NOMO-1 treated with DMSO at 0.1 percent for 48 hours (cell line): ENCODE results near the gene IL18BP.

Experiments used
- DNase-seq: peaks from one replicate; lab custom pipeline; 2025; ENCODE audit not compliant: unreplicated experiment; lab: John Stamatoyannopoulos, UW

IL18BP gene

DNA sequence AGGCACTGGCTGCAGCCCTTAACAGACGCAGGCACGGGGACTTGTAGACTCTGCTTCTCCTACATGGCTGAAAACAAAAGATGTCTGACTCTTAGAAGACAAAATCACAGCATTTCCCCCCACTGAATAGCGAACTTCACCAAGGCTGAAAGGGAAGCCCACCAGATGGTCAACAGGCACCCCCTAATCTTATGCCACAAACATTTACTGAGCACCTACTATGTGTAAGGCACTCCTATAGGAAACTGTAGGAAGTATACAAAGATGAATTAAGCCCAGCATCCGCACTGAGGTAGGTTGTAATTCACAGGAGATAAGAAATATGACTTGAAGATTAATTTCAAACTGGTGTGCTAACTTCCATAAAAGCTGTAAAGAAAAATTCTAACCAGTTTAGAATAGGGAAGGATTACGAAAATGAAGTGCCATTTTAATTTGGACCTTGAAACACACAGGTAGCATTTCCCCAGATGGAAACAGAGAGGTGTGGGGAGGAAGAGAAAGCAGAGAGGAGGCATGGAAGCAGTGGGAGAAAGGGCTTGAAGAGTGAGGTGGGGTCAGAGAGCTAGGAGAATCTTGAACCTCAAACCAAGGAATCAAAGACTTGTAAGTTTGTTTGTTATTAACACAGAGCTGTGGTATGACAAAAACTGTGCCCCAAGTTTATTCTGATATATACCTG lies 43.5 kb downstream of the IL18BP start:
- no peak for DNase-seq

DNA sequence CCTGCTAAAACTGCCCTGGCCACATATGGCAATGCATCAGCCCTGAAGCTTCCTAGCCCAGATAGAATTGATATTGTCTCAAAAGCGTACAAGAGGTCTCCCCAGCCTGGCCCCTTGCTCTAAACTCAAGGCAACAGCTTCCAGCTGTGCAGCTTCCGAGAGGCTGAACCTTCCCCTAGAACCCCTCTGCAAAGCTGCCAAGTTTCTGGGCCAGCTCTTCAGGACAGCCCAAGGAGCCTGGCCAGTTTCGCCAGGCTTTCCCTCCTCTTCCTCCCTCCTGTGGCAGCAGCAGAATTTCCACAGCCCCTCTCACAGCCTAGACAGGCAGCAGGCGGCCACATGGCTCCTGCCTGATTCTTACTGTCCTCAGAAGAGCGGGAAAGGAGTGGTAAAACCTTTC lies 47.1 kb downstream of the IL18BP start:
- no peak for DNase-seq

DNA sequence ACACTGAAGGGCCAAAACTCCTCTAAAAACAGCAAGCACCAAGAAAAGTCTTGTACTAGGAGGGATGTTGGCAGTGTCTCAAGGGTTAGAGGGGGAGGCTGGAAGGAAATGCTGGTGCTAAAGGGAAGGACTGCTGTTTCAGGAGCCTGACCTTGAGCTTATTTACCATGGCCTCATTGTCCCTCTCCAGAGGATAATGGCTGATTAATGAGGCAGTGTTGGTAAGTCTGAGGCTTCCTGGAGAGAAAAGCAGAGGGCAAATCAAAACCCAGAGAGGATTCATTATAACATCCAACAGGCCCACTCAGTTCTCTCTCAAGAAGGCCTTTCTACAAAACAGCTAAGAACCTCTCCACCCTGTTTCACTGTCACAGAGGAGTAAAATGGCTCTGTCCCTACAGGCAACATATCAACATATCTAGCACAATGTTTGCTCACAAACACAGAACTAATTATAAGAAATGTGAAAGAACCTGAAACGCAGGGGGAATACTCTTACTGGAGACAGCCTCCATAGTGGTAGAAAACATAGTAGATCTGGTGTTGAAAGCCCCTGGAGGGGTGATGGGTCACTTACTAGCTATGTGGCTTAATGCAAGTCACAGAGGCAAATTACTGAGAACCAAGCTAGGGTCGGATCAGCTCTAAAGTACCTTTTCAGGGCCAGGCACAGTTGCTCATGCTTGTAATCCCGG lies 50.2 kb downstream of the IL18BP start:
- DNase-seq, result no peak
